ENCODE data around the gene MEF2C.

DNA sequence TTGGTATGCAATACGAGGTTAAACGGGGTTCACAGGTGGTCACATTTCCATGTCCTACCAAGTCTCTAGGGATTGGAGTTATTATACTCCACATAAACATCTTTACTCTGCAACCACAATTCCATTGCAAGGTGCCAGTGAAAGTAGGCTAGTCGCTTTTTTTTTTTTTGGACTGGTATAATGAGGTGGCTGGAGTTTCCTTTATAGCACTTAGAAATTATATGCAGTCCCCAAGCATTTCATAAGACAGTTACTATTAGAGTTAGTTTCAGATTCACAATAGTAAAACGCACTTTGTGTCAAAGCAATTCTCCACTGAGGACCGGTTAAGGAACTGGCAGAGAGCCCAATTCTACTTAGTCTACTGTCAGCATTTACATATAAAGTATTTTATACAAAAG lies 1.4 kb downstream of the MEF2C start:
- TF ChIP-seq EZH2 (IDR thresholded peaks at IDR 0.05; ENCODE audit: borderline replicate concordance, low read length) = no peak
- no peak for TF ChIP-seq CTCF (IDR thresholded peaks at IDR 0.05; ENCODE audit: low read length)
